H1 (cell line): ENCODE data around the gene TAF15. TPM values are rescaled to one million over a fixed set of nuclear protein-coding genes. Genes with fewer than 3 reads are reported as not detected.

Experiments used
- CTCF ChIA-PET: fragments of 300-600 bp; sonication (Branson Sonifier 250); formaldehyde crosslinking; loops from one replicate; lab custom pipeline; 2021; ENCODE audit not compliant: partially characterized antibody; lab: Charles Lee
- POLR2A ChIA-PET: fragments of 300-600 bp; sonication (Branson Sonifier 250); formaldehyde crosslinking; loops from one replicate; lab custom pipeline; 2021; ENCODE audit warnings: inconsistent platforms; ENCODE audit not compliant: partially characterized antibody; lab: Charles Lee
- DNase-seq, 2 experiments: peaks; one replicate each; pipeline versions ENCODE4 v3.0.0 to v3.0.0-alpha.2; 2010 to 2022; ENCODE audit warnings: low spot score in 2 of 2, low read depth in 1 of 2, mixed read lengths in 1 of 2
- FAIRE-seq: peaks from 2 replicates; lab custom pipeline; 2011; peaks lifted over from hg19 to GRCh38; lab: Jason Lieb, UNC
- H2AFZ ChIP-seq: 2 replicates; pipeline ENCODE4 v1.8.1; 2012; ENCODE audit warnings: low read length, inconsistent platforms
- H2AK5ac ChIP-seq: 2 replicates; pipeline ENCODE4 v1.6.1; 2013; ENCODE audit warnings: low read depth, low read length
- H2BK120ac ChIP-seq: replicated peaks from 2 replicates; pipeline ENCODE3; 2013; ENCODE audit warnings: low read depth, low read length, inconsistent platforms
- H2BK12ac ChIP-seq: 2 replicates; pipeline ENCODE4 v1.6.1; 2013; ENCODE audit warnings: low read depth, low read length
- H2BK15ac ChIP-seq: 2 replicates; pipeline ENCODE4 v1.6.1; 2013; ENCODE audit warnings: low read length
- H2BK20ac ChIP-seq: 2 replicates; pipeline ENCODE4 v1.6.1; 2013; ENCODE audit warnings: low read length
- H2BK5ac ChIP-seq: 2 replicates; pipeline ENCODE4 v1.6.1; 2013; ENCODE audit warnings: low read depth, low read length
- H3K14ac ChIP-seq: 2 replicates; pipeline ENCODE4 v1.6.1; 2013; ENCODE audit warnings: inconsistent platforms; ENCODE audit not compliant: insufficient read length
- H3K18ac ChIP-seq: 2 replicates; pipeline ENCODE4 v1.6.1; 2013; ENCODE audit warnings: low read length; ENCODE audit errors: extremely low read depth
- H3K23ac ChIP-seq: 2 replicates; pipeline ENCODE4 v1.6.1; 2013; ENCODE audit warnings: inconsistent platforms; ENCODE audit not compliant: insufficient read length
- H3K23me2 ChIP-seq: 2 replicates; pipeline ENCODE4 v1.6.1; 2013; ENCODE audit warnings: low read depth, low read length
- H3K27ac ChIP-seq: 2 replicates; pipeline ENCODE4 v1.6.1; 2011; ENCODE audit warnings: low read depth, low read length, inconsistent platforms
- H3K27me3 ChIP-seq, 4 experiments: replicated peaks in 1 of 4; 1 replicate in 1 of 4; 2 replicates in 3 of 4; pipeline versions ENCODE4 v1.6.1 to v1.8.1; 2011 to 2013; ENCODE audit warnings: low read length in 3 of 4, mild to moderate bottlenecking in 3 of 4, inconsistent platforms in 2 of 4, mixed read lengths in 2 of 4, moderate library complexity in 1 of 4; ENCODE audit not compliant: control insufficient read depth in 3 of 4, insufficient read depth in 3 of 4; ENCODE audit errors: extremely low read depth in 1 of 4
- H3K36me3 ChIP-seq, 4 experiments: 2 replicates each; pipeline versions ENCODE4 v1.6.1 to v1.8.1; 2011 to 2013; ENCODE audit warnings: mild to moderate bottlenecking in 4 of 4, low read length in 3 of 4, moderate library complexity in 2 of 4, control low read depth in 1 of 4, inconsistent platforms in 1 of 4; ENCODE audit not compliant: insufficient read depth in 4 of 4, control insufficient read depth in 2 of 4
- H3K4ac ChIP-seq: replicated peaks from 2 replicates; pipeline ENCODE3; 2013; ENCODE audit warnings: low read length, low read depth, mixed read lengths, inconsistent platforms; ENCODE audit not compliant: insufficient read length
- H3K4me1 ChIP-seq, 4 experiments: replicated peaks in 1 of 4; 1 replicate in 1 of 4; 2 replicates in 3 of 4; pipeline versions ENCODE4 v1.6.1 to v1.8.1; 2011 to 2013; ENCODE audit warnings: low read length in 3 of 4, inconsistent platforms in 2 of 4, mixed read lengths in 1 of 4; ENCODE audit not compliant: insufficient read depth in 4 of 4, control insufficient read depth in 3 of 4
- H3K4me2 ChIP-seq, 2 experiments: 2 replicates each; pipeline versions ENCODE4 v1.6.1 to v1.8.1; 2011 to 2013; ENCODE audit warnings: low read depth in 2 of 2, low read length in 2 of 2, control low read depth in 1 of 2, inconsistent platforms in 1 of 2, mild to moderate bottlenecking in 1 of 2; ENCODE audit not compliant: insufficient read depth in 1 of 2
- H3K4me3 ChIP-seq, 4 experiments: fragments of 200-600, 300-600 bp in 1 of 4; sonication (generic), shearing (Covaris generic), sonication (Bioruptor Twin) in 1 of 4; 2 replicates each; pipeline versions ENCODE4 v1.5.1 to v1.8.1; 2011 to 2016; ENCODE audit warnings: low read length in 4 of 4, low read depth in 3 of 4, control low read depth in 2 of 4, inconsistent platforms in 2 of 4, mild to moderate bottlenecking in 2 of 4, mixed read lengths in 1 of 4, moderate library complexity in 1 of 4; ENCODE audit not compliant: insufficient read depth in 2 of 4; ENCODE audit errors: extremely low read depth in 1 of 4
- H3K56ac ChIP-seq: replicated peaks from 2 replicates; pipeline ENCODE3; 2013; ENCODE audit warnings: low read depth, mild to moderate bottlenecking, mixed read lengths, low read length, inconsistent platforms; ENCODE audit not compliant: insufficient read length
- H3K79me1 ChIP-seq: 2 replicates; pipeline ENCODE4 v1.6.1; 2013; ENCODE audit warnings: low read depth, low read length, control low read depth
- H3K79me2 ChIP-seq, 2 experiments: 2 replicates each; pipeline versions ENCODE4 v1.6.1 to v1.8.1; 2012 to 2013; ENCODE audit warnings: low read length in 2 of 2, mild to moderate bottlenecking in 2 of 2, inconsistent platforms in 1 of 2; ENCODE audit not compliant: insufficient read depth in 2 of 2, control insufficient read depth in 1 of 2
- H3K9ac ChIP-seq, 4 experiments: replicated peaks in 1 of 4; 1 replicate in 1 of 4; 2 replicates in 3 of 4; pipeline versions ENCODE4 v1.6.1 to v1.8.1; 2011 to 2013; ENCODE audit warnings: low read depth in 3 of 4, low read length in 3 of 4, control low read depth in 2 of 4, mild to moderate bottlenecking in 2 of 4, moderate library complexity in 2 of 4, inconsistent platforms in 1 of 4; ENCODE audit errors: extremely low read depth in 1 of 4
- H3K9me3 ChIP-seq, 2 experiments: 2 replicates each; pipeline versions ENCODE4 v1.6.1 to v1.8.1; 2012 to 2013; ENCODE audit warnings: mild to moderate bottlenecking in 2 of 2, moderate library complexity in 2 of 2, control low read depth in 1 of 2, inconsistent platforms in 1 of 2, low read depth in 1 of 2, low read length in 1 of 2, mixed read lengths in 1 of 2; ENCODE audit not compliant: insufficient read depth in 2 of 2
- H4K20me1 ChIP-seq, 2 experiments: replicated peaks in 1 of 2; 2 replicates each; pipeline versions ENCODE3 to v1.8.1; 2011 to 2013; ENCODE audit warnings: inconsistent platforms in 2 of 2, low read length in 2 of 2, mild to moderate bottlenecking in 1 of 2; ENCODE audit not compliant: insufficient read depth in 2 of 2, control insufficient read depth in 1 of 2
- H4K5ac ChIP-seq: 2 replicates; pipeline ENCODE4 v1.6.1; 2013; ENCODE audit warnings: low read length, low read depth, mixed read lengths, inconsistent platforms; ENCODE audit not compliant: insufficient read length
- H4K8ac ChIP-seq: 2 replicates; pipeline ENCODE4 v1.8.0; 2013; ENCODE audit warnings: mild to moderate bottlenecking, moderate library complexity, low read length, inconsistent platforms; ENCODE audit not compliant: insufficient read depth; ENCODE audit errors: extremely low read depth
- H4K91ac ChIP-seq: replicated peaks from 2 replicates; pipeline ENCODE3; 2013; ENCODE audit warnings: low read length, mixed read lengths, inconsistent platforms; ENCODE audit not compliant: insufficient read length
- CEBPB ChIP-seq: IDR thresholded peaks from 2 replicates; pipeline ENCODE4 v1.6.1; 2012; ENCODE audit warnings: low read depth, low read length
- CHD2 ChIP-seq: IDR thresholded peaks from 2 replicates; pipeline ENCODE4 v1.6.1; 2012; ENCODE audit warnings: low read length, improper control_type of control experiment
- EP300 ChIP-seq, 2 experiments: IDR thresholded peaks; 1 replicate in 1 of 2; 2 replicates in 1 of 2; pipeline ENCODE4 v1.6.1; 2011 to 2012; ENCODE audit warnings: low read depth in 2 of 2, low read length in 2 of 2, mild to moderate bottlenecking in 2 of 2, borderline replicate concordance in 1 of 2, inconsistent platforms in 1 of 2, moderate library complexity in 1 of 2
- KDM5A ChIP-seq: fragments of 200-600 bp; IDR thresholded peaks from 2 replicates; pipeline ENCODE4 v1.7.1; 2012; ENCODE audit warnings: mild to moderate bottlenecking, low read length, inconsistent platforms, mixed read lengths
- NANOG ChIP-seq: IDR thresholded peaks from 2 replicates; pipeline ENCODE4 v1.6.1; 2011; ENCODE audit warnings: low read length, low read depth, mild to moderate bottlenecking, inconsistent platforms; ENCODE audit not compliant: insufficient read depth, poor library complexity, severe bottlenecking
- NRF1 ChIP-seq: IDR thresholded peaks from 2 replicates; pipeline ENCODE4 v1.6.1; 2011; ENCODE audit warnings: mild to moderate bottlenecking, low read depth, low read length, improper control_type of control experiment
- SIRT6 ChIP-seq: IDR thresholded peaks from one replicate; pipeline ENCODE4 v1.7.1; 2012; ENCODE audit warnings: low read length, inconsistent platforms
- SP4 ChIP-seq: IDR thresholded peaks from 2 replicates; pipeline ENCODE4 v1.6.1; 2012; ENCODE audit warnings: low read length, inconsistent platforms
- TBP ChIP-seq: IDR thresholded peaks from 2 replicates; pipeline ENCODE4 v1.6.1; 2011; ENCODE audit warnings: low read depth, low read length, improper control_type of control experiment
- TCF12 ChIP-seq: IDR thresholded peaks from 2 replicates; pipeline ENCODE4 v1.6.1; 2011; ENCODE audit warnings: low read depth, mild to moderate bottlenecking, low read length
- ZNF274 ChIP-seq: IDR thresholded peaks from 2 replicates; pipeline ENCODE4 v1.7.0; 2012; ENCODE audit warnings: low read length, borderline replicate concordance; ENCODE audit errors: extremely low read depth
- WGBS, 2 experiments: shearing (Covaris generic) in 1 of 2; methylation state at CpG; one replicate each; pipeline versions ENCODE4 v1.1.6 to v1.1.7; 2013 to 2015; ENCODE audit warnings: low lambda C conversion rate in 2 of 2, mixed read lengths in 2 of 2, inconsistent platforms in 1 of 2, low coverage in 1 of 2, missing lambda C conversion rate in 1 of 2; ENCODE audit not compliant: insufficient replicate concordance in 2 of 2, insufficient coverage in 1 of 2, insufficient read length in 1 of 2; ENCODE audit errors: extremely low coverage in 1 of 2, missing lambda C conversion rate in 1 of 2; 5-methylcytosine and 5-hydroxymethylcytosine counted together
- polyA plus RNA-seq, 7 experiments: library from polyadenylated mRNA; depleted of rRNA in 3 of 7; stranded (reverse) in 5 of 7; unstranded in 2 of 7; fragments of >200 nt in 5 of 7; fragments of 200-250 nt in 2 of 7; gene quantifications; 1 replicate in 5 of 7; 2 replicates in 1 of 7; 4 replicates in 1 of 7; pipeline versions ENCODE4 v1.2.1 to v1.2.3, GENCODE V29; 2011 to 2013; ENCODE audit warnings: missing spikeins in 2 of 7, mixed read lengths in 2 of 7
- total RNA-seq: library from RNA; stranded (reverse); fragmentation: NEBNext Ultra II Directional; extraction: Animal tissue kit (Norgen Biotek cat#: 25700); gene quantifications from 2 replicates; pipeline ENCODE4 v1.2.1, GENCODE V29; 2021

Gene TAF15
- total and polyA plus RNA-seq, 2 of the 8 experiments (the other 6 are each of a cell fraction or from before 2014, with no cell fraction given), result 80.1 to 338 TPM

GRCh38 chr17:35894206-35894605 lies 84.9 kb downstream of the TAF15 start:
- Histone ChIP-seq H3K36me3 (no peaks in the 10 kb centered on the region), H3K4me1 (peaks cover 0 to 8% (median 3%) of the 10 kb centered on the region in 4 experiments; a peak in 5 of 7 replicates)
- CTCF ChIA-PET, result no interaction called here
- TF ChIP-seq ZNF274 (no peak), SP4 (no peak), TBP (no peak), CEBPB (no peak), CHD2 (no peak), TCF12 (no peak), SIRT6 (no peak), KDM5A (no peak), NRF1 (no peak), EP300 (IDR thresholded peaks at IDR 0.05; ENCODE audit: borderline replicate concordance in 1 of 2, low read depth in 2 of 2, low read length in 2 of 2) (no peak), NANOG (no peak)

More at GRCh38 chr17:35894206-35894605, 84.9 kb downstream of the TAF15 start:
- H2AFZ ChIP-seq, result no peak overlapping the region
- no peaks in the 10 kb centered on the region for H3K9me3 ChIP-seq
- H4K91ac ChIP-seq, result no peak overlapping the region
- no peak overlapping the region for H3K56ac ChIP-seq
- H4K8ac ChIP-seq, result no peak overlapping the region; the same call in 1 of the 2 replicates
- POLR2A ChIA-PET, result no interaction called here
- H3K27me3 ChIP-seq, result no peaks in the 10 kb centered on the region
- no peak overlapping the region for H2BK5ac ChIP-seq
- no peak overlapping the region for H2BK20ac ChIP-seq
- H3K23me2 ChIP-seq, result no peaks in the 10 kb centered on the region
- FAIRE-seq (no peak), DNase-seq (no peak)
- H4K20me1 ChIP-seq, result no peaks in the 10 kb centered on the region
- H3K4me3 ChIP-seq, result no peak overlapping the region
- no peaks in the 10 kb centered on the region for H3K79me1 ChIP-seq
- no peak overlapping the region for H4K5ac ChIP-seq
- H2BK120ac ChIP-seq, result no peak overlapping the region
- no peak overlapping the region for H2AK5ac ChIP-seq
- H3K14ac ChIP-seq, result no peak overlapping the region
- no peak overlapping the region for H3K27ac ChIP-seq
- H3K4me2 ChIP-seq, result no peak overlapping the region
- no peaks in the 10 kb centered on the region for H3K79me2 ChIP-seq
- no peak overlapping the region for H2BK12ac ChIP-seq
- WGBS, 2 experiments, result 98% methylated on average over 7 of the region's 7 CpGs; no CpG with 5 or more reads in 1 of the 2 experiments
- no peak overlapping the region for H3K9ac ChIP-seq
- no peak overlapping the region for H3K23ac ChIP-seq
- no peak overlapping the region for H2BK15ac ChIP-seq
- H3K18ac ChIP-seq, result no peak overlapping the region
- no peak overlapping the region for H3K4ac ChIP-seq
